GM19468 (cell line): ENCODE data around the gene EPHB3.

Source experiments
- ATAC-seq: cut with Tn5 transposase; IDR thresholded peaks from one replicate; pipeline ENCODE4 v1.9.1; 2021; ENCODE audit warnings: mild to moderate bottlenecking, moderate library complexity, moderate number of reproducible peaks; ENCODE audit not compliant: unreplicated experiment; ENCODE audit errors: extremely low read depth

Gene EPHB3

GRCh38 chr3:184542577-184542976 is 19.0 kb upstream of the EPHB3 start:
- ATAC-seq = no peak

DNA sequence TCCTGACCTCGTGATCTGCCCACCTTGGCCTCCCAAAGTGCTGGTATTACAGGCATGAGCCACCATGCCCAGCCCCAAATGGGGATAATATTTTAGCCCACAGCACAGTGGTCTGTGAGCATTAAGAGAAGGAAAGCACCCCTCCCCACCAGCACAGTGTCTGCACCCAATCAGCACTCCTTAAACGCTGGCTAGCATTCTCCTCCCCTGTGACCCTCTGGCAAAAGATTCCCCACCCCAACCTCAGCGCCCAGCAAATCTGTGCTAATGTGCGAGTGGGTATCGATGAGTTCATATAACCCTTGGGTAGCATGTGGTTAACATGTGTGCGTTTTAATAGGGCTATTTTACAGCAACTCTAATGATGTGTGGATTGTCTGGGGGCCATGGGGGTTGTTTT is 18.3 kb upstream of the EPHB3 start:
- no peak for ATAC-seq

DNA sequence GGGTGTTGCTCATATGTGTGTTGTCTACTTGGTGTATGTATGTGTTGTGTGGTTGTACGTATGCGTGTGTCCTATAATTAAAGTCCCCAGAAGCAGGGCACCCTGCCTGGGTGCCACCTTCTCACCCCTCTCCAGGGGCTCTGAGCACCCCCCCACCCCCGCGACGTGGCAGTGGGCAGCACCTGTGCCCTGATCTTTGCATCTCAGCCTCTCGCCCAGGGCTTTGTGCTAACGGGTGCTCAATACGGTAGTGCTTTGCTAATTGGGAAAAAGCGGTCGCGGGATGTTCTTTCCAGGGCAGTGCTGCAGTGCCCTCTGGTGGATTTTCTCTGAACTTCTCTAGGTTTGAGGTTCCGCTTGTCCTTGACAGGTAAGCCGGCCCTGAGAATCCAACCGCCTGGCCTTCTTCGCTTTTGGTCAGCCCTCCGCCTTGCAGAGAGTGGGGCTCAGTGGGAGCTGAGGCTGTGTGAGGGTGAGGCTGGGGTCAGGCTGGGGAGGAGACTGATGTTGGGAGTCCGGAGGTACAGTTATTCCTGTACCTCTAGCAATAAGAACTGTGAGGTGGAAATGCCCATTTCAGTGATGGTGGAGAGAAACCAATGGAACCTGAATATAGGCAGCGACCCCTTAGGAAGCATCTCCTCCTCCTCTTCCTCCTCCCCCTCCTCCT is 17.6 kb upstream of the EPHB3 start:
- no peak for ATAC-seq

DNA sequence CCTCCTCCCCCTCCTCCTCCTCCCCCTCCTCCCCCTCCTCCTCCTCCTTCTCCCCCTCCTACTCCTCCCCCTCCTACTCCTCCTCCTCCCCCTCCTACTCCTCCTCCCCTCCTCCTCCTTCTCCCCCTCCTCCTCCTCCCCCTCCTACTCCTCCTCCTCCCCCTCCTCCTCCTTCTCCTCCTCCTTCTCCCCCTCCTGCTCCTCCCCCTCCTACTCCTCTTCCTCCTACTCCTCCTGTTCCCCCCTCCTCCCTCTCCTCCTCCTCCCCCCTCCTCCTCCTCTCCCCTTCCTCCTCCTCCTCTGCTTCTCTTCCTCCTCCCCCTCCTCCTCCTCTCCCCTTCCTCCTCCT is 17.1 kb upstream of the EPHB3 start:
- ATAC-seq = no peak

DNA sequence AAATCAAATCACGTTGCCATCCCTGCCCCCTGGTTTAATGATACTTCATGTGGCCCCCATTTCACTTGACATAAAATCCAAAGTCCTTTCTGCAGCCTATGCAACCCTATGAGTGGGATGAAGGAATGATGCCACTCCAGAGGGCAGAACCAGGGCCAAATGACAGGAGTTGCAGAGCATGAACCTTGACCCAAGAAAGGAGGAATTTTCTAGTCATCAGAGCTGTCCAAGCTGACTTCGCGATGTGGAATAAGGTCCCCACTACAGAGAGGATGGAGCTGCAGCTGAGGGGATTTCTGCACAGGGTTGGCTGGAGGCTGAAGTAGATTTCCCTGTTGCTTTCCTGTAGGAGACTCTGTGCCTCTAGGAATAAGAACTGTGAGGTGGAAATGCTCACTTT is 15.8 kb upstream of the EPHB3 start:
- ATAC-seq = no peak

- ATAC-seq = no peak
Observed at GRCh38 chr3:184546252-184546651, 15.3 kb upstream of the EPHB3 start.

- no peak for ATAC-seq
Observed at GRCh38 chr3:184549796-184550577, 11.6 kb upstream of the EPHB3 start.

- no peak for ATAC-seq
Observed at GRCh38 chr3:184551103-184551502, 10.5 kb upstream of the EPHB3 start.

DNA sequence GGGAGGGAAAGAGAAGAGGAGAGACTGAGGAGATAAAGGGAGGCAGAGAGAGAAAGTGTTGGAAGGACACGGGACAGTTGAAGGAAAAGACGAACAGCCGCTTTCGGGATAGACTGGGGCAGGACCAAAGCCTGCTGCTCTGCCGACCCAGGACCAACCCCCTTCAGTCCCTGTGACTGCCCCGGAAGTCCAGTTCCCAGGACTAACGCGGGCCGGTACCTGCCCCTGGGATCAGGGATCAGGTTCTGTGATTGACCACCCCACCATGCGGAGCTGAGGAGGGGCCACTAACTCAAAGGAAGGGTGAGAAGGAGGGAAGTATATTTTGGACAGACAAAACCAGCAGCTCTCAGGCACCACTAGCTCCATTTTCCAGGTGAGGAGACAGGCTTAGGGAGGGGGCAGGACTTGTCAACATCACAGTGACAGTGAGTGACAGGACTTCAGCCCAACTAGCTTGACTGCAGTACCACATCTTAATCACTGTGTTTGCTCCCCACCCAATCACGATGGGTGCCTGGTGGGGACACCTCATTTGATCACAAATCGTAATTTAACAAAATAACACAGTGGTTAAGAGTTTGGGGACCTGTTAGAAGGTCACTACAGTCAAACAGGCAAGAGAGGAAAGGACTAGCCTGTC is 9.8 kb upstream of the EPHB3 start:
- no peak for ATAC-seq

DNA sequence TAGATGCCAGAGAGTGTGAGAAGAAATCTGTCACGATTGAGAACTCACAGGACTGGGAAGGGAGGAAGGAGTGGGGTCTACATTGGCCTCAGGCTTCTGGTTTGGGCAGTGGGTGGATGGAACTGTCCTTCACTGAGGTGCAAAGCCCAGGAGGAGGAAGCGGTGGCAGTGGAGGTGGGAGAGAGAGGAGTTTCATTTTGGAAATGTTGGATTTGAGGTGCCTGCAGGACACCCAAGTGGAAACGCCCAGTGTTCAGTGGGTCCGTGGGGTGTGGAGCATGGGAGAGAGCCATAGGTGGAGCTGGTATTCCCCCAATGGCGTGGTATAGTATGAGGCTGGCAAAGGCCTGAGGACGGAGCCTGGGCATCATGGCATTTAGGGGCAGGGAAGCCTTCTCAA is 9.3 kb upstream of the EPHB3 start:
- ATAC-seq = no peak

GRCh38 chr3:184552863-184553262 is 8.7 kb upstream of the EPHB3 start:
- ATAC-seq = no peak

DNA sequence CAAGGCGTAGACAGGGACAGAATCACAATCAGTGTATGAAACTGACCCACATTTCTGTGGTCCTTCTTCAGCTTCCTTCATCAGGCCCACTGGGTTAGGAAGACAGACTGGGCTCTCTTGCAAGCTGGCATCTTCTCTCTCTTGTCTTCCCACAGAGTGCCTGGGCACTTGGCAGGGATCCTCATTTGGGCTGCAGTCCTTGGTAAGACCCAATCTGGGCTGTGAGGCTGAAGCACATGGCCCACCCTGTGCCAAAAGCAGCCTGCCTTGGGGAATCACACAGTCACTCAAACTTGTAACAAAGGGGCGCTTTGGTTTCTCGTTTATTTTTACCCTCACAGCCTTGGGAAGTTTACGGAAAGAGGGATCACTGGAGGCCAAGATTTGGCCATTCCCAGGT is 8.2 kb upstream of the EPHB3 start:
- no peak for ATAC-seq

GRCh38 chr3:184554461-184554860 is 7.1 kb upstream of the EPHB3 start:
- no peak for ATAC-seq

DNA sequence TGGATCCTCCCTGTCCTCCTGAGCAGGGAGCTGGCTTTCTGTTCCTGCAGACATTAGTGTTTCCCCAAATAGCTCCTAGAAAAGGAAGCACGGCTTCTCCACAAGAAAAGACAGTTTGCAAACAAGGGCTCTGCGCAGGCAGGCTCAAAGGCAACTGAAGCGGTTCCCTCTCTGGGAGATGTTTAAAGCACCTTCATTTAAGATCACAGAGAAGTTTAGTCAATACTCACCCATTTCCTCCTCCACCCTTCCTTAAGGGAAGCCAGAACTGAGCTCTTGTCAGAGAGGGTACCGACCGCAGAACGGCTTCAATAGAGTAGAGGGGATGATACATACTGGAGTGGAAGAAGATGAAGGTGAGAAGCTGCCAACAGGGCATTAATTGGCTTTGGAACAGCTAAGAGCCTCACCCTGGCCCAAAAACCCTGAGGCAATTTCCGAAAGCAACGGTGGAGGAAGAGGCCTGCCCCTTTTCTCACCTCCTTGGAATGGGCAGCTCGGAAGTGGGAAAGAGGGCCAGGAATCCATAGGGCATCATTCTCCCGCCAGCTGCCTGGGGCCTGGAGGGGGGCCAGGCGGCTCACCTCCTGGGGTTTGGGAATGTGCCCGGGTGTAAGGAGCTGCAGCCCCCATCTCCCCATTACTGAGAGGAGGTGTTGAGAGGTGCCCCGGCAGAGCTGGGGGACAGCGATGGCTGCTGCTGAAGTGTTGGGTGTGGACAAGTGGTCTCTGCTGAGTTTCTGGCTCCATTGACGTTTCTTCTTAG is 4.8 kb upstream of the EPHB3 start:
- ATAC-seq = no peak

DNA sequence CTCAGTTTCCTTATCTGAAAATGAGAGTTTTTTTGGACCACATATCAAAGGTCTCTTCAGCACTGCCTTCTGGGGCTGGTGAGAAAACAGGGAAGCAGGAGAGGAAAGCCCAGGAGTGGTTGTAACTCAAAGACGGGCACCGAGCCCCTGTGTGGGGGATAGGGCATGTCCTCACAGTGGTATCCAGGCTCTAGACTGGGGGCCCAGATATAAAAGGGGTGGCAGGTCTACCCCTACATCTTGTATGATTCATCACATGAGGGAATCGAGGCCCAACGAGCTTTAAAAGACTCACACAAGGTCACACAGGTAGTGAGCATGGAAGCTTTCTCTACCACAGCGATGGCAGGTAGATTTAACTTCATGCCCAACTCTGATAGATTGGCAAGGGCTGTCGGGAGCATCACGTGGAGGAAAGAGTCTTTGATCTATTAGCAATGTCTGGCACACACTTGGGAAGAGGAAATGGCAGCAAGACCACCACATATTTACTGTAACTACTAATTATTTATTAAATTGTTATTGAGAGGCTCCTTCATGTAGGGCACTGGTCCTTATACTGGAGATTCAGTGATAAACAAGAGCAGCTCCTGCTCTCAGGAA is 4.1 kb upstream of the EPHB3 start:
- no peak for ATAC-seq

GRCh38 chr3:184558726-184559125 is 2.9 kb upstream of the EPHB3 start:
- no peak for ATAC-seq

GRCh38 chr3:184559336-184559735 is 2.2 kb upstream of the EPHB3 start:
- ATAC-seq = no peak

- ATAC-seq = no peak
Observed at GRCh38 chr3:184560531-184560930, 1.1 kb upstream of the EPHB3 start.

GRCh38 chr3:184561913-184562877 is 610 bp downstream of the EPHB3 start:
- ATAC-seq = no peak
